Measurements from ENCODE around the gene TMOD1. TPM values are rescaled to one million over a fixed set of nuclear protein-coding genes. Genes with fewer than 3 reads are reported as not detected.
A peak's percentile ranks its signal among the peaks of the same experiment; 100 is the strongest.

TMOD1 gene
- total and polyA plus RNA-seq, 2 of the 8 experiments (the other 6 are each of a cell fraction or from before 2014, with no cell fraction given), result 0.17 to 0.88 TPM

- Histone ChIP-seq H4K8ac (ENCODE audit: extremely low read depth, insufficient read depth, low read length) (no peak overlapping the region), H3K4me2 (ENCODE audit: insufficient read depth in 1 of 2, low read depth in 2 of 2, low read length in 2 of 2) (no peak overlapping the region), H4K20me1 (replicated peaks in 1 of 2; ENCODE audit: control insufficient read depth in 1 of 2, insufficient read depth in 2 of 2, low read length in 2 of 2) (no peaks in the 10 kb centered on the region), H4K5ac (ENCODE audit: insufficient read length, low read depth, low read length) (no peak overlapping the region), H3K23ac (ENCODE audit: insufficient read length) (no peak overlapping the region), H3K79me2 (ENCODE audit: control insufficient read depth in 1 of 2, insufficient read depth in 2 of 2, low read length in 2 of 2) (no peaks in the 10 kb centered on the region), H3K4me1 (replicated peaks in 1 of 4; ENCODE audit: control insufficient read depth in 3 of 4, insufficient read depth in 4 of 4, low read length in 3 of 4) (peaks cover 0 to 8% (median 4%) of the 10 kb centered on the region in 4 experiments; a peak in 4 of 7 replicates), H3K14ac (ENCODE audit: insufficient read length) (no peak overlapping the region), H3K27ac (ENCODE audit: low read depth, low read length) (no peak overlapping the region), H3K4ac (replicated peaks; ENCODE audit: insufficient read length, low read depth, low read length) (no peak overlapping the region), H3K9ac (replicated peaks in 1 of 4; ENCODE audit: extremely low read depth in 1 of 4, low read depth in 3 of 4, low read length in 3 of 4) (no peak overlapping the region), H2AK5ac (ENCODE audit: low read depth, low read length) (peak overlapping the region; percentile 56; the same call in 1 of the 2 replicates), H3K36me3 (ENCODE audit: control insufficient read depth in 2 of 4, insufficient read depth in 4 of 4, low read length in 3 of 4) (no peaks in the 10 kb centered on the region), H2BK20ac (ENCODE audit: low read length) (no peak overlapping the region), H3K18ac (ENCODE audit: extremely low read depth, low read length) (peak overlapping the region; percentile 51; the same call in 1 of the 2 replicates), H2AFZ (ENCODE audit: low read length) (no peak overlapping the region), H3K4me3 (ENCODE audit: extremely low read depth in 1 of 4, insufficient read depth in 2 of 4, low read depth in 3 of 4, low read length in 4 of 4) (no peak overlapping the region), H2BK12ac (ENCODE audit: low read depth, low read length) (peak overlapping the region; percentile 44), H3K23me2 (ENCODE audit: low read depth, low read length) (no peaks in the 10 kb centered on the region), H3K9me3 (ENCODE audit: insufficient read depth in 2 of 2, low read depth in 1 of 2, low read length in 1 of 2) (no peaks in the 10 kb centered on the region), H4K91ac (replicated peaks; ENCODE audit: insufficient read length, low read length) (no peak overlapping the region), H3K27me3 (replicated peaks in 1 of 4; ENCODE audit: control insufficient read depth in 3 of 4, extremely low read depth in 1 of 4, insufficient read depth in 3 of 4, low read length in 3 of 4) (no peaks in the 10 kb centered on the region), H2BK120ac (replicated peaks; ENCODE audit: low read depth, low read length) (no peak overlapping the region), H2BK15ac (ENCODE audit: low read length) (0 out of 2 replicates have a peak overlapping the region, but pooled peaks have one; percentile 10), H3K79me1 (ENCODE audit: low read depth, low read length) (no peaks in the 10 kb centered on the region), H2BK5ac (ENCODE audit: low read depth, low read length) (no peak overlapping the region), H3K56ac (replicated peaks; ENCODE audit: insufficient read length, low read depth, low read length) (no peak overlapping the region)
- FAIRE-seq (no peak), DNase-seq (ENCODE audit: low read depth in 1 of 2, low spot score in 2 of 2) (no peak)
- 57% methylated on average over 1 of the region's 1 CpG; no CpG with 5 or more reads in 1 of the 2 experiments for WGBS, 2 experiments (ENCODE audit: extremely low coverage in 1 of 2, insufficient coverage in 1 of 2, insufficient read length in 1 of 2, insufficient replicate concordance in 2 of 2, low coverage in 1 of 2, low lambda C conversion rate in 2 of 2, missing lambda C conversion rate in 1 of 2)
- ChIA-PET POLR2A (ENCODE audit: partially characterized antibody) (no interaction called here), CTCF (ENCODE audit: partially characterized antibody) (interaction anchor here (1.1 kb wide), 1 partner anchor 72 kb away, joined by 3 read pairs; no protein-coding TSS in a partner anchor)
- TF ChIP-seq RXRA (IDR thresholded peaks at IDR 0.05; ENCODE audit: insufficient read depth, low read depth, low read length) (no peak), FOSL1 (IDR thresholded peaks at IDR 0.05; ENCODE audit: insufficient read depth, low read depth, low read length) (no peak), CHD2 (IDR thresholded peaks at IDR 0.05; ENCODE audit: low read length) (no peak), CTBP2 (IDR thresholded peaks at IDR 0.05; ENCODE audit: borderline replicate concordance, insufficient read depth, insufficient read length, low read length) (no peak), SP2 (IDR thresholded peaks at IDR 0.05; ENCODE audit: low read length) (no peak), ATF2 (IDR thresholded peaks at IDR 0.05; ENCODE audit: low read length) (no peak), ASH2L (IDR thresholded peaks at IDR 0.05; ENCODE audit: low read length) (no peak), SUZ12 (IDR thresholded peaks at IDR 0.05; ENCODE audit: low read length) (no peak), POLR2A (IDR thresholded peaks at IDR 0.05; ENCODE audit: control extremely low read depth in 1 of 2, low read depth in 2 of 2, low read length in 2 of 2) (no peak), KDM1A (IDR thresholded peaks at IDR 0.05; ENCODE audit: borderline replicate concordance, low read length) (no peak), KDM4A (IDR thresholded peaks at IDR 0.05; ENCODE audit: low read depth, low read length, severe bottlenecking) (no peak), ATF3 (IDR thresholded peaks at IDR 0.05; ENCODE audit: insufficient read depth, low read depth, low read length) (0 out of 2 replicates have a peak, but pooled peaks have one; percentile 41)
These were observed 42.1 kb downstream of the TMOD1 start for GRCh38 chr9:97543561-97543960.

Data from H1 (cell line).